WI38 (cell line): Measurements from ENCODE around the gene TMEM120A.

Source experiments
- H3K4me3 ChIP-seq: 2 replicates; pipeline ENCODE4 v1.5.1; 2011; ENCODE audit warnings: low read depth, mild to moderate bottlenecking, control low read depth, low read length
- TF ChIP-seq, protein P1 (sequence below): IDR thresholded peaks from 2 replicates; pipeline ENCODE4 v1.5.1; 2012; ENCODE audit warnings: low read depth, mild to moderate bottlenecking, control low read depth, low read length

TMEM120A gene

DNA sequence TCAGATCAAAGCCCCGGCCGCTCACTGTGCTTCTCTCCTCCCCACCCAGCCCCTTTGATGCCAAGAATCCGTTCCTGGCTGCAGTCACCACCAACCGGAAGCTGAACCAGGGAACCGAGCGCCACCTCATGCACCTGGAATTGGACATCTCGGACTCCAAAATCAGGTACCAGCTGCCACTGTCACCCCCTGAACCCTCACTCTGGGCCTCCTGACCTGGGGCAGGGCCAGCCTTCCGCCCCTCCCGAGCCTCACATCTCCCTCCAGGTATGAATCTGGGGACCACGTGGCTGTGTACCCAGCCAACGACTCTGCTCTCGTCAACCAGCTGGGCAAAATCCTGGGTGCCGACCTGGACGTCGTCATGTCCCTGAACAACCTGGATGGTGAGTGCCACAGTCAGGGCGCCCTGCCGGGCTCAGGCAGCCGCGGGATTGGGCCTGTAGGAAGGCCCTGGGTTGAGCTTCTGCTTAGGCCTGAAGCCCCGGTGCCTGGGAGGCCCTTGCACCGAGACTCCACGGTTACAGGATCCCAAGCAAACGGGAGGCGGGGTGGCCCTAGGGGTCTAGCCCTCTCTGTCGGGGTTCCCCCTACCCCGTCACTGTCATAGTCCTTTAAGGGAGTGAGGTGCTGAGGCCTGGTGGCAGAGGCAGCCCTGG is 10.8 kb downstream of the TMEM120A start:
- H3K4me3 ChIP-seq, result no peak overlapping the region
- TF ChIP-seq, protein P1, sequence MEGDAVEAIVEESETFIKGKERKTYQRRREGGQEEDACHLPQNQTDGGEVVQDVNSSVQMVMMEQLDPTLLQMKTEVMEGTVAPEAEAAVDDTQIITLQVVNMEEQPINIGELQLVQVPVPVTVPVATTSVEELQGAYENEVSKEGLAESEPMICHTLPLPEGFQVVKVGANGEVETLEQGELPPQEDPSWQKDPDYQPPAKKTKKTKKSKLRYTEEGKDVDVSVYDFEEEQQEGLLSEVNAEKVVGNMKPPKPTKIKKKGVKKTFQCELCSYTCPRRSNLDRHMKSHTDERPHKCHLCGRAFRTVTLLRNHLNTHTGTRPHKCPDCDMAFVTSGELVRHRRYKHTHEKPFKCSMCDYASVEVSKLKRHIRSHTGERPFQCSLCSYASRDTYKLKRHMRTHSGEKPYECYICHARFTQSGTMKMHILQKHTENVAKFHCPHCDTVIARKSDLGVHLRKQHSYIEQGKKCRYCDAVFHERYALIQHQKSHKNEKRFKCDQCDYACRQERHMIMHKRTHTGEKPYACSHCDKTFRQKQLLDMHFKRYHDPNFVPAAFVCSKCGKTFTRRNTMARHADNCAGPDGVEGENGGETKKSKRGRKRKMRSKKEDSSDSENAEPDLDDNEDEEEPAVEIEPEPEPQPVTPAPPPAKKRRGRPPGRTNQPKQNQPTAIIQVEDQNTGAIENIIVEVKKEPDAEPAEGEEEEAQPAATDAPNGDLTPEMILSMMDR, result no peak

DNA sequence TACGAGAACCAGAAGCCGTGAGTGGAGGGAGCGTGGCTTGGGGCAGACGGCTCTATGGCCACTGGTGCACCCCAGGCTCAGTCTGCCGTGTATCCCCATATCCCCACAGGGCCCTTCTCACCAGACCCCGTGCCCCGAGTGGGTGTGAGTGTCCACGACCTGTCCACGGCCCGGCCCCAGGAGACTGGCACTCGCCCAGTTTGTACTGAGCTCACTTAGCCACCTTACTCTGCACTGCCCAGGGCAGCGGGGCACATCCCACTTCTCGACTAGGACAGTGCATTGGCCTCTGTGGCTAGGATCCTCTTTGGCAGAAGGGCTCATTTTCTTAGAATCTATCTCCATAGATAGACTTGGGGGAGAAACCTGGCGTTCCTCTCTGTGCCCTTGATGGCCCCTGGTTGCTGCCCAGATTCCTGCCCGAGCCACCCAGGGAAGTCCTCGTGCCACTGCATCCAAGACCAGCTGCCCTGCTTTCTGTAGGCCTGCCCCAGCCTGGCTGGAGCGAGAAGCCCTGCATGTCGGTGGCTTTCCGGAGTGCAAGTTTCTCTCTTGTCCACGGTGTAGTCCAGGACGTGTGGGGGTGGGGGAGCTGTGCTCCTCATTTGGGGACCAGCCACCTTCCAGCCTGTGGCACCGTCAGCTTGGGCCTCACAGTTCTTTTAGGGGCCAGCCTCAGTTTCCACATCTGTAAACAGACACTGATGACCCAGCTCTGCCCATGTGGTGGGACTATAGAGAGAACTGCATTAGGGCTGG is 11.9 kb downstream of the TMEM120A start:
- H3K4me3 ChIP-seq, result no peak overlapping the region
- TF ChIP-seq, protein P1, result no peak

DNA sequence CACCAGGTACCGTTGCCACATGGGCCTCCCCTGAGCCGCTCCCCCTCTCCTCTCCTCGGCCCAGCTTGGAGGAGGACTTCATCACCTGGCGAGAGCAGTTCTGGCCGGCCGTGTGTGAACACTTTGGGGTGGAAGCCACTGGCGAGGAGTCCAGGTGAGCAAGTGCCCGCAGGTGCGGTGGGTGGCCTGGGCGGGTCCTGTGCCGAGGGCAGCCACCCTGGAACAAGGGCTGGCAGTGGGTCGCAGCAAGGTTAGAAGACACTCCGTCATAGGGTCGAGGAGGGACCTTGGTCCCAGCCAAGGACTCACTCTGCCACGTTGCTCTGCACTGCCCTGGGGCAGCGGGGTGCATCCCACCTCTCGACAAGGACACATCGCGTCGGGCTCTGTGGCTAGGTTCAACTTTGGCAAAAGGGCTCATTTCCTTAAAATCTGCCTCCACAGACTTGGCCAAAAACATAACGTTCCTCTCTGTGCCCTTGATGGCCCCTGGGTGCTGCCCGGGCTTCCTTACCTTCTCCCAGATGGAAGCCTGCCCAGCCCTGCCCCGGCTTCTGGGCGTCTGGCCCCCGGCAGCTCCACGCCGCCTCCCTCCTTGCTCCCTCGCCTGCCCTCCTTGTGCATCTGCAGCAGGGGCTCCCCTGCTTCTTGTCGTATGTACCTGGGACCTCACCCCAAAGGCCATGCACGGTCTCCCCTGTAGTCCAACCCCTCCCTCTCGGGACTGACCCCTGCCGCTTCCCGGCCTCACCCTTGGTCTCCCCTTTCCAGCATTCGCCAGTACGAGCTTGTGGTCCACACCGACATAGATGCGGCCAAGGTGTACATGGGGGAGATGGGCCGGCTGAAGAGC is 12.7 kb downstream of the TMEM120A start:
- TF ChIP-seq, protein P1, result no peak
- no peak overlapping the region for H3K4me3 ChIP-seq

DNA sequence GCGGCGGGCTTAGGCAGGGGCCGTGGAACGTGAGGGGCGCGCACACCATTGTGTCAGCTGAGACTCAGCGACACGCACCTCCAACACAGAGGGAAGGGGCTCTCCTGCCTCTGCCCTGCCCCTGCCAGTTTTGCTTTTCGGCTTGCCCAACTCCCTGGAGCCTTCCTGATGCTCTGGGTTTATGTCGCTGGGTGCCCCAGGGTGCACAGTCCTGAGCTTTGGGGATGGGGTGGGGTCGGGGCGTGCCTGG is 13.3 kb downstream of the TMEM120A start:
- no peak overlapping the region for H3K4me3 ChIP-seq
- TF ChIP-seq, protein P1, result no peak

DNA sequence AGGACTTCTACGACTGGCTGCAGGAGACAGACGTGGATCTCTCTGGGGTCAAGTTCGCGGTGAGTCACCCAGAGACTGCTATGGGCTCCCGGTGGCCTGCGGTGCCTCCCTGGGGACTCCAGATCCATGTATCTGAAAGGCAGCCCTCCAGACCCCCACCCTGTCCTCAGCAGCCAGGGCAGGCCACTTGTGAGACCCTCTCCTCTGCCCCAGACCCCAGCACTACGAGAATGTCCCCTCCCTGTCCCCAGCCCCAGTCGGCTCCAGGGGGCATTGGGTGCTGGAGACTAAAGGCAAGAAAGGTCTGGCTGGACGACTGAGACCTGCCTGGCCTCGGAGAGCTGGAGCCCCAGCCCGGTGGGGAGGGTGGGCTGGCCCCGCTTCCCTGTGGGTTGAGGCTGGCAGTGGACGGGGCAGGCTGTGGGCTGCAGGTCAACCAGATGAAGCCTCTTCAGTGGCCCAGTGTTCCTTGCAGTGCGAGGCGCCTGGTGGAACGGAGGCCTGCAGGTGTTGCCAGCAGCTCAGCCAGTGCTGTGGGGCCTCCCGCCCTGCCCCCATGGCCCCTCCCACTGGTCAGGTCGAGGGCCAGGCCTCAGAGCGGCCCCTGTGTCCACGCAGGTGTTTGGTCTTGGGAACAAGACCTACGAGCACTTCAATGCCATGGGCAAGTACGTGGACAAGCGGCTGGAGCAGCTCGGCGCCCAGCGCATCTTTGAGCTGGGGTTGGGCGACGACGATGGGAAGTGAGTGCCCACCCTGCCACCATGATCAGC is 13.8 kb downstream of the TMEM120A start:
- TF ChIP-seq, protein P1, result no peak

DNA sequence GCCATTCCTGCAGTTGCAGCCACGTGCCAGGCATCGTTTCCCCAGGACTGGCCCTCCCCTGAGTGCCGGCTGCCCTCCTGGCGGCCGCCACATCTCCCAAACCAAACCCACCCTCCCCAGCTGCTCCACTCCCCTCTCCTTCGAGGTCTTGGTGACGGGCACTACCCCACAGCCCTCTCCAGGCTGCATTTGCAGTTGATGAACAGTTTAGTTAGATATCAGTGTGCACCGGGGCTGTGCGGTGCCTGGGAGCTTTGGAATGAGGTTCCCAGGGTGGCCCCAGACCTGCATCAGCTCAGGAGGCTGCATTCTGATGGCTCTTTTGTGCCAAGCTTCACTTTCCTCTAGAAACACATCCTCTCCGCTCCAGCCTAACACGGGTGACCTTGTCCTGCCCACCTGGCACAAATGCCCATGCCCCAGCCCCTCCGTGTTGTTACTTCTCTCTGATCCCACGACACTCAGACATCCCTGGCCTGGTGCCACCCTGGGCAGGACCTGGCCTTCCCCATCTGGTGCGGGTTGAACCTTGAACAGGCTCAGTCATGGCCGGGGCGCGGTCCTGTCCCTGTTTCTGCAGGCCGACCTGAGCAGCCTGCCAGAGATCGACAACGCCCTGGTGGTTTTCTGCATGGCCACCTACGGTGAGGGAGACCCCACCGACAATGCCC is 14.5 kb downstream of the TMEM120A start:
- TF ChIP-seq, protein P1, result no peak
- H3K4me3 ChIP-seq, result no peak overlapping the region

More for the DNA sequence above, 13.8 kb downstream of the TMEM120A start:
- no peak overlapping the region for H3K4me3 ChIP-seq
